WTC11 (cell line): ENCODE data around the gene DMAC1. TPM values are rescaled to one million over a fixed set of nuclear protein-coding genes. Genes with fewer than 3 reads are reported as not detected.

Experiments
- ATAC-seq: fragments of 200-7000 bp; cut with Tn5 transposase; 2 replicates; pipeline ENCODE4 v1.10.0; 2021; ENCODE audit warnings: mild to moderate bottlenecking, moderate library complexity
- CTCF ChIA-PET: fragments of 300-600 bp; sonication (Branson Sonifier 250); formaldehyde crosslinking; loops from one replicate; lab custom pipeline; 2021; ENCODE audit warnings: antibody characterized with exemption; lab: Charles Lee
- POLR2A ChIA-PET: fragments of 350-600 bp; sonication (Branson Sonifier 250); formaldehyde crosslinking; loops from one replicate; lab custom pipeline; 2021; ENCODE audit warnings: antibody characterized with exemption; lab: Charles Lee
- DNase-seq: peaks from one replicate; pipeline ENCODE4 v3.0.0; 2021; ENCODE audit warnings: low spot score
- H3K27ac Mint-ChIP-seq: 2 replicates; pipeline ENCODE4 v1.8.0; 2021; ENCODE audit warnings: mixed read lengths
- H3K27me3 Mint-ChIP-seq: 2 replicates; pipeline ENCODE4 v1.8.0; 2021; ENCODE audit warnings: low read depth, mild to moderate bottlenecking, moderate library complexity, mixed read lengths
- H3K36me3 Mint-ChIP-seq: 2 replicates; pipeline ENCODE4 v1.8.0; 2021; ENCODE audit warnings: mixed read lengths
- H3K4me1 Mint-ChIP-seq: 2 replicates; pipeline ENCODE4 v1.8.0; 2022; ENCODE audit warnings: mixed read lengths
- H3K4me3 Mint-ChIP-seq: 2 replicates; pipeline ENCODE4 v1.8.0; 2021; ENCODE audit warnings: mild to moderate bottlenecking, moderate library complexity, mixed read lengths
- H3K9me3 Mint-ChIP-seq: 2 replicates; pipeline ENCODE4 v1.8.0; 2021; ENCODE audit warnings: mixed read lengths
- CTCF ChIP-seq: fragments of 200-600 bp; IDR thresholded peaks from 2 replicates; pipeline ENCODE4 v1.8.0; 2022; ENCODE audit warnings: antibody characterized with exemption
- E2F4 ChIP-seq: sonication (generic); formaldehyde crosslinking; IDR thresholded peaks from 2 replicates; pipeline ENCODE4 v1.8.1; 2022; ENCODE audit warnings: low read depth, mild to moderate bottlenecking, moderate library complexity, missing genetic modification reagents, borderline replicate concordance
- E2F5 ChIP-seq: sonication (generic); formaldehyde crosslinking; IDR thresholded peaks from 2 replicates; pipeline ENCODE4 v1.8.1; 2022; ENCODE audit warnings: mild to moderate bottlenecking, moderate library complexity, missing genetic modification reagents
- ELF4 ChIP-seq: sonication (generic); formaldehyde crosslinking; IDR thresholded peaks from 2 replicates; pipeline ENCODE4 v1.8.1; 2022; ENCODE audit warnings: low read depth, mild to moderate bottlenecking, moderate library complexity, missing genetic modification reagents
- HMGXB4 ChIP-seq: sonication (generic); formaldehyde crosslinking; IDR thresholded peaks from 2 replicates; pipeline ENCODE4 v1.8.1; 2023; ENCODE audit warnings: mild to moderate bottlenecking, moderate library complexity, missing genetic modification reagents
- JAZF1 ChIP-seq: fragments of 250-450 bp; sonication (Bioruptor Pico); IDR thresholded peaks from 2 replicates; pipeline ENCODE4 v1.9.0; 2021; ENCODE audit warnings: moderate library complexity, mild to moderate bottlenecking, inconsistent platforms
- MAX ChIP-seq: sonication (generic); formaldehyde crosslinking; IDR thresholded peaks from 2 replicates; pipeline ENCODE4 v1.8.0; 2022; ENCODE audit warnings: mild to moderate bottlenecking, missing genetic modification reagents
- NFE2L1 ChIP-seq: sonication (generic); formaldehyde crosslinking; IDR thresholded peaks from 2 replicates; pipeline ENCODE4 v1.8.1; 2023; ENCODE audit warnings: missing genetic modification reagents
- OVOL2 ChIP-seq: fragments of 250-450 bp; sonication (Bioruptor Pico); IDR thresholded peaks from 2 replicates; pipeline ENCODE4 v1.9.0; 2021; ENCODE audit warnings: mild to moderate bottlenecking, borderline replicate concordance
- RORB ChIP-seq: fragments of 250-450 bp; sonication (Bioruptor Pico); IDR thresholded peaks from 2 replicates; pipeline ENCODE4 v1.9.0; 2021; ENCODE audit warnings: mild to moderate bottlenecking
- SMAD4 ChIP-seq: sonication (generic); formaldehyde crosslinking; IDR thresholded peaks from 2 replicates; pipeline ENCODE4 v1.8.0; 2022; ENCODE audit warnings: mild to moderate bottlenecking, missing genetic modification reagents
- TCF7 ChIP-seq: sonication (generic); formaldehyde crosslinking; IDR thresholded peaks from 2 replicates; pipeline ENCODE4 v1.8.0; 2022; ENCODE audit warnings: mild to moderate bottlenecking, low read depth, missing genetic modification reagents, moderate library complexity
- TEAD4 ChIP-seq: sonication (generic); formaldehyde crosslinking; IDR thresholded peaks from 2 replicates; pipeline ENCODE4 v1.8.0; 2022; ENCODE audit warnings: mild to moderate bottlenecking, missing genetic modification reagents
- USF1 ChIP-seq: sonication (generic); formaldehyde crosslinking; IDR thresholded peaks from 2 replicates; pipeline ENCODE4 v1.8.0; 2022; ENCODE audit warnings: mild to moderate bottlenecking, missing genetic modification reagents
- ZMAT4 ChIP-seq: fragments of 250-450 bp; sonication (Bioruptor Pico); IDR thresholded peaks from 2 replicates; pipeline ENCODE4 v1.9.0; 2021; ENCODE audit warnings: mild to moderate bottlenecking
- ZNF121 ChIP-seq: sonication (generic); formaldehyde crosslinking; IDR thresholded peaks from 2 replicates; pipeline ENCODE4 v1.8.0; 2023; ENCODE audit warnings: missing genetic modification reagents
- ZNF219 ChIP-seq: sonication (generic); formaldehyde crosslinking; IDR thresholded peaks from 2 replicates; pipeline ENCODE4 v1.8.0; 2023; ENCODE audit warnings: missing genetic modification reagents, mild to moderate bottlenecking, borderline replicate concordance
- ZNF281 ChIP-seq: sonication (generic); formaldehyde crosslinking; IDR thresholded peaks from 2 replicates; pipeline ENCODE4 v1.8.0; 2023; ENCODE audit warnings: mild to moderate bottlenecking, missing genetic modification reagents
- ZNF396 ChIP-seq: fragments of 250-450 bp; sonication (Bioruptor Pico); IDR thresholded peaks from 2 replicates; pipeline ENCODE4 v1.8.0; 2021; ENCODE audit warnings: mild to moderate bottlenecking, moderate library complexity, borderline replicate concordance
- ZNF425 ChIP-seq: fragments of 250-450 bp; sonication (Bioruptor Pico); conservative IDR thresholded peaks from 2 replicates; pipeline ENCODE4 v1.9.0; 2021; ENCODE audit warnings: mild to moderate bottlenecking
- total RNA-seq: library from RNA; stranded (reverse); gene quantifications from 3 replicates; pipeline ENCODE4 v1.2.3, GENCODE V29; 2021

The DMAC1 gene
- total RNA-seq, 1 experiment from 2014 or later, result 71.2 TPM

GRCh38 chr9:7760014-7760415, 39.6 kb downstream of the DMAC1 start (continued):
- TF ChIP-seq HMGXB4 (CRISPR knock-in tag), result no peak
- no peak for TF ChIP-seq JAZF1 (CRISPR knock-in tag)
- no peak for TF ChIP-seq E2F4 (CRISPR knock-in tag)

GRCh38 chr9:7756088-7756487, 43.5 kb downstream of the DMAC1 start:
- TF ChIP-seq CTCF (no peak), ZNF281 (CRISPR knock-in tag) (no peak), TEAD4 (no peak), ZNF396 (CRISPR knock-in tag) (no peak), USF1 (no peak), NFE2L1 (no peak), ZNF219 (CRISPR knock-in tag) (no peak), E2F5 (CRISPR knock-in tag) (no peak), TCF7 (CRISPR knock-in tag) (no peak), E2F4 (CRISPR knock-in tag) (no peak), OVOL2 (no peak), ZNF425 (CRISPR knock-in tag) (no peak), ZNF121 (CRISPR knock-in tag) (no peak), ZMAT4 (CRISPR knock-in tag) (no peak), ELF4 (CRISPR knock-in tag) (no peak), RORB (CRISPR knock-in tag) (no peak), MAX (CRISPR knock-in tag) (no peak), SMAD4 (CRISPR knock-in tag) (no peak)
- no peaks in the 10 kb centered on the region for H3K36me3 Mint-ChIP-seq
- peaks cover 15% of the 10 kb centered on the region for H3K4me1 Mint-ChIP-seq
- DNase-seq (no peak), ATAC-seq (no peak)
- H3K27ac Mint-ChIP-seq, result no peak overlapping the region
- H3K27me3 Mint-ChIP-seq, result no peaks in the 10 kb centered on the region
- no peaks in the 10 kb centered on the region for H3K9me3 Mint-ChIP-seq
- ChIA-PET CTCF (no interaction called here), POLR2A (no interaction called here)
- H3K4me3 Mint-ChIP-seq, result no peak overlapping the region
